Posterior vena cava (tissue), 2 donors: ENCODE results near the gene UNC45B. TPM values are rescaled to one million over a fixed set of nuclear protein-coding genes. Genes with fewer than 3 reads are reported as not detected.

ENCODE experiments used
- total RNA-seq, 2 donors: library from RNA; stranded (reverse); fragmentation: NEBNext Ultra II Directional; extraction: Animal tissue kit (Norgen Biotek cat#: 25700); gene quantifications; one replicate each; pipeline ENCODE4 v1.2.1, GENCODE V29; 2021
- donor health status: DM: yes; HTN: yes; CAD: no.
- donor health status: DM: yes; HTN: yes; CAD: no.

UNC45B gene
- total RNA-seq, 2 donors from 2014 or later = not detected

Other genes starting within 250 kb of the UNC45B start
- 1 to 10 TPM; 1.8 to 2.4 TPM for gene CCT6B, start 186.4 kb upstream of the UNC45B start, total RNA-seq
- gene ZNF830, start 186.3 kb upstream of the UNC45B start, total RNA-seq = 10 to 100 TPM; 10.7 to 11.1 TPM
- 10 to 100 TPM; 27.3 to 34.3 TPM for gene LIG3, start 167.3 kb upstream of the UNC45B start, total RNA-seq
- gene RFFL, start 84.1 kb upstream of the UNC45B start, total RNA-seq = 10 to 100 TPM; 19.8 to 23.0 TPM
- 10 to 100 TPM; 10.5 to 10.8 TPM for gene RAD51D, start 28.0 kb upstream of the UNC45B start, total RNA-seq
- gene FNDC8, start 26.2 kb upstream of the UNC45B start, total RNA-seq = not detected
- gene NLE1, start 5.5 kb upstream of the UNC45B start, total RNA-seq = 1 to 10 TPM; 8.4 to 9.1 TPM
- gene SLC35G3, start 46.6 kb downstream of the UNC45B start, total RNA-seq = not detected
- 10 to 100 TPM; 41.6 to 46.3 TPM for gene SLFN5, start 95.3 kb downstream of the UNC45B start, total RNA-seq
- 10 to 100 TPM; 35.3 to 53.1 TPM for gene SLFN11, start 225.8 kb downstream of the UNC45B start, total RNA-seq